HepG2 (cell line): Measurements from ENCODE around the gene VARS2. TPM values are rescaled to one million over a fixed set of nuclear protein-coding genes. Genes with fewer than 3 reads are reported as not detected.

ENCODE experiments used
- ATAC-seq: fragments of 200-7000 bp; cut with Tn5 transposase; 3 replicates; pipeline ENCODE4 v1.9.1; 2020; ENCODE audit warnings: mild to moderate bottlenecking, moderate library complexity
- BruUV-seq: library from RNA; stranded (reverse); fragments of 400-500 nt; replicated peaks from 2 replicates; lab custom pipeline; 2021; lab: Mats Ljungman, UMichigan
- CTCF ChIA-PET: fragments of 300-600 bp; formaldehyde crosslinking; extraction: SDS; loops from one replicate; lab custom pipeline; 2021; ENCODE audit warnings: low total read pairs, inconsistent platforms, low intra/inter-chr PET ratio; lab: Yijun Ruan, JAX
- POLR2A ChIA-PET: fragments of 350-600 bp; sonication (Branson Sonifier 250); formaldehyde crosslinking; loops from one replicate; lab custom pipeline; 2020; ENCODE audit warnings: antibody characterized with exemption, inconsistent platforms; lab: Yijun Ruan, JAX
- DNase-seq: peaks from one replicate; pipeline ENCODE4 v3.0.0-alpha.2; 2015; ENCODE audit warnings: low spot score
- FAIRE-seq: peaks from 3 replicates; lab custom pipeline; 2011; peaks lifted over from hg19 to GRCh38; lab: Jason Lieb, UNC
- H2AFZ ChIP-seq: one replicate; pipeline ENCODE4 v1.6.1; 2011; ENCODE audit warnings: low read length, inconsistent platforms
- H3K27ac ChIP-seq: fragments of 300-600 bp; 3 replicates; pipeline ENCODE4 v1.8.0; 2011; ENCODE audit warnings: mixed run types, mild to moderate bottlenecking, mixed read lengths, low read length, inconsistent platforms; ENCODE audit not compliant: insufficient read depth; ENCODE audit errors: extremely low read length
- H3K27me3 ChIP-seq, 2 experiments: fragments of 200-600 bp in 1 of 2; 2 replicates in 1 of 2; 3 replicates in 1 of 2; pipeline versions ENCODE4 v1.6.0 to v1.8.0; 2011; ENCODE audit warnings: low read length in 2 of 2, mild to moderate bottlenecking in 2 of 2, moderate library complexity in 2 of 2, inconsistent platforms in 1 of 2; ENCODE audit not compliant: insufficient read depth in 2 of 2, control insufficient read depth in 1 of 2
- H3K36me3 ChIP-seq, 2 experiments: fragments of 200-600 bp in 1 of 2; replicated peaks in 1 of 2; 2 replicates in 1 of 2; 3 replicates in 1 of 2; pipeline versions ENCODE4 v1.5.1 to v1.8.0; 2011; ENCODE audit warnings: low read length in 2 of 2, inconsistent platforms in 1 of 2; ENCODE audit not compliant: insufficient read depth in 2 of 2, control insufficient read depth in 1 of 2
- H3K4me1 ChIP-seq: 2 replicates; pipeline ENCODE4 v1.5.1; 2012; ENCODE audit warnings: low read length, inconsistent platforms; ENCODE audit not compliant: insufficient read depth
- H3K4me2 ChIP-seq: 2 replicates; pipeline ENCODE4 v1.6.0; 2011; ENCODE audit warnings: low read depth, low read length, inconsistent platforms
- H3K4me3 ChIP-seq, 3 experiments: fragments of 200-600 bp in 1 of 3; sonication (generic), shearing (Covaris generic) in 1 of 3; replicated peaks in 1 of 3; 2 replicates each; pipeline ENCODE4 v1.5.1; 2011 to 2016; ENCODE audit warnings: low read length in 3 of 3, inconsistent platforms in 2 of 3, low read depth in 2 of 3, mild to moderate bottlenecking in 2 of 3, control low read depth in 1 of 3, mixed read lengths in 1 of 3; ENCODE audit not compliant: insufficient read depth in 1 of 3
- H3K79me2 ChIP-seq: one replicate; pipeline ENCODE4 v1.6.1; 2011; ENCODE audit warnings: low read length, inconsistent platforms; ENCODE audit not compliant: insufficient read depth
- H3K9ac ChIP-seq: 2 replicates; pipeline ENCODE4 v1.6.0; 2011; ENCODE audit warnings: mild to moderate bottlenecking, low read depth, low read length, inconsistent platforms; ENCODE audit not compliant: insufficient read depth
- H3K9me3 ChIP-seq: 2 replicates; pipeline ENCODE4 v1.5.1; 2012; ENCODE audit warnings: mild to moderate bottlenecking, low read length
- H4K20me1 ChIP-seq: 2 replicates; pipeline ENCODE4 v1.6.0; 2011; ENCODE audit warnings: inconsistent platforms, mild to moderate bottlenecking, low read length, moderate library complexity; ENCODE audit not compliant: insufficient read depth
- ARHGAP35 ChIP-seq: sonication (generic); formaldehyde crosslinking; IDR thresholded peaks from 2 replicates; pipeline ENCODE4 v1.9.0; 2022; ENCODE audit warnings: mild to moderate bottlenecking, inconsistent platforms, moderate library complexity, missing genetic modification reagents, borderline replicate concordance
- ELF3 ChIP-seq: IDR thresholded peaks from 2 replicates; pipeline ENCODE4 v1.6.1; 2016; ENCODE audit warnings: missing genetic modification reagents, missing compliant biosample characterization
- FOXA3 ChIP-seq: IDR thresholded peaks from 2 replicates; pipeline ENCODE4 v1.6.1; 2016; ENCODE audit warnings: missing genetic modification reagents, missing compliant biosample characterization
- MAF1 ChIP-seq: sonication (generic); formaldehyde crosslinking; IDR thresholded peaks from 2 replicates; pipeline ENCODE4 v1.5.0; 2020; ENCODE audit warnings: missing genetic modification reagents, borderline replicate concordance
- MATR3 ChIP-seq: sonication (generic); formaldehyde crosslinking; IDR thresholded peaks from 2 replicates; pipeline ENCODE4 v1.4.0; 2020; ENCODE audit warnings: missing genetic modification reagents
- MXD3 ChIP-seq: IDR thresholded peaks from 2 replicates; pipeline ENCODE4 v1.6.1; 2016; ENCODE audit warnings: mild to moderate bottlenecking, missing biosample characterization, missing genetic modification reagents
- NFIC ChIP-seq: IDR thresholded peaks from 2 replicates; pipeline ENCODE4 v1.6.1; 2012; ENCODE audit warnings: mild to moderate bottlenecking, low read length, inconsistent platforms
- PHF21A ChIP-seq: sonication (generic); formaldehyde crosslinking; IDR thresholded peaks from 2 replicates; pipeline ENCODE4 v1.5.0; 2020; ENCODE audit warnings: mild to moderate bottlenecking, missing genetic modification reagents
- SATB2 ChIP-seq: sonication (generic); formaldehyde crosslinking; IDR thresholded peaks from 2 replicates; pipeline ENCODE4 v1.5.0; 2020; ENCODE audit warnings: missing genetic modification reagents
- TCF7L2 ChIP-seq: IDR thresholded peaks from 2 replicates; pipeline ENCODE4 v1.6.1; 2011; ENCODE audit warnings: mild to moderate bottlenecking, low read depth, low read length, moderate library complexity
- TFDP2 ChIP-seq: sonication (generic); formaldehyde crosslinking; IDR thresholded peaks from 2 replicates; pipeline ENCODE4 v1.4.0; 2020; ENCODE audit warnings: missing genetic modification reagents
- THAP11 ChIP-seq: IDR thresholded peaks from 2 replicates; pipeline ENCODE4 v1.6.1; 2016; ENCODE audit warnings: missing biosample characterization, missing genetic modification reagents
- ZBTB2 ChIP-seq: sonication (generic); formaldehyde crosslinking; IDR thresholded peaks from 2 replicates; pipeline ENCODE4 v1.8.0; 2022; ENCODE audit warnings: low read depth, missing genetic modification reagents
- ZNF20 ChIP-seq: sonication (generic); formaldehyde crosslinking; IDR thresholded peaks from 2 replicates; pipeline ENCODE4 v1.4.0; 2020; ENCODE audit warnings: mild to moderate bottlenecking, moderate library complexity, missing genetic modification reagents
- ZNF281 ChIP-seq: sonication (generic); formaldehyde crosslinking; IDR thresholded peaks from 2 replicates; pipeline ENCODE4 v1.4.0; 2020; ENCODE audit warnings: missing genetic modification reagents, borderline replicate concordance
- ZNF510 ChIP-seq: sonication (generic); formaldehyde crosslinking; IDR thresholded peaks from 2 replicates; pipeline ENCODE4 v1.4.0; 2020; ENCODE audit warnings: low read depth, mild to moderate bottlenecking, missing genetic modification reagents
- ZNF672 ChIP-seq: sonication (generic); formaldehyde crosslinking; IDR thresholded peaks from 2 replicates; pipeline ENCODE4 v1.8.1; 2022; ENCODE audit warnings: missing genetic modification reagents
- ZSCAN9 ChIP-seq: IDR thresholded peaks from 2 replicates; pipeline ENCODE4 v1.6.1; 2016; ENCODE audit warnings: borderline replicate concordance
- WGBS: methylation state at CpG from one replicate; pipeline ENCODE4 v1.1.6; 2017; ENCODE audit warnings: low lambda C conversion rate; 5-methylcytosine and 5-hydroxymethylcytosine counted together
- in situ Hi-C: cut with HindIII; loops from 2 replicates; pipeline ENCODE4 v1.10.0; 2017; ENCODE audit warnings: low pct_unique_long_range_greater_than_20kb; ENCODE audit not compliant: extremely low pct_ligation_motif_present
- intact Hi-C: fragments of 100-400 bp; cut with micrococcal nuclease; formaldehyde crosslinking; loops from one replicate; pipeline ENCODE4 v1.10.0; 2022; ENCODE audit not compliant: unreplicated experiment
- polyA plus RNA-seq, 8 experiments: library from polyadenylated mRNA; depleted of rRNA in 3 of 8; stranded (reverse) in 7 of 8; unstranded in 1 of 8; fragments of >200 nt; fragmentation: Illumina TruSeq in 4 of 8; extraction: Trizol in 4 of 8; gene quantifications; 2 replicates each; pipeline versions ENCODE4 v1.2.1 to v1.2.3, GENCODE V29; 2011 to 2016; ENCODE audit warnings: low read depth in 4 of 8, missing spikeins in 1 of 8, mixed read lengths in 1 of 8; ENCODE audit not compliant: insufficient read depth in 1 of 8
- total RNA-seq, 5 experiments: library from RNA; depleted of rRNA; stranded (reverse); fragments of >200 nt; fragmentation: Illumina TruSeq; extraction: Trizol; gene quantifications; 2 replicates each; pipeline ENCODE4 v1.2.3, GENCODE V29; 2016; ENCODE audit warnings: low read depth in 1 of 5

The VARS2 gene
- total and polyA plus RNA-seq, 2 of the 13 experiments (the other 11 are each of a cell fraction or from before 2014, with no cell fraction given): 61.8 to 71.8 TPM

GRCh38 chr6:30884521-30885480, 29.2 kb upstream of the VARS2 start:
- peak overlapping the region; percentile 80 to 91 (median 82) for H3K4me3 ChIP-seq
- intact Hi-C loops (loop anchor here (1.0 kb wide), 1 partner anchor 22 kb away; no protein-coding TSS in a partner anchor), in situ Hi-C loops (no loop called here)
- DNase-seq (no peak), ATAC-seq (peak; percentile 31), FAIRE-seq (no peak)
- H3K9ac ChIP-seq: peak overlapping the region; percentile 65
- peaks cover 6 to 24% of the 10 kb centered on the region in 2 experiments for H3K27me3 ChIP-seq
- H3K27ac ChIP-seq: no peak overlapping the region
- BruUV-seq: no TSS peak
- H3K4me1 ChIP-seq: peaks cover 56% of the 10 kb centered on the region
- CTCF ChIA-PET: no interaction called here
- H3K4me2 ChIP-seq: peak overlapping the region; percentile 90
- H4K20me1 ChIP-seq: peaks cover 4% of the 10 kb centered on the region; the same call in 1 of the 2 replicates
- H3K79me2 ChIP-seq: peaks cover 19% of the 10 kb centered on the region
- POLR2A ChIA-PET: interaction anchor here (0.7 to 5.9 kb wide), 14 partner anchors 11 to 267 kb away, joined by 3 to 45 read pairs (median 5); partner anchors contain the start of genes GTF2H4, MDC1, MRPS18B and NRM
- peaks cover 5 to 14% of the 10 kb centered on the region in 2 experiments for H3K36me3 ChIP-seq
- H2AFZ ChIP-seq: no peak overlapping the region
- H3K9me3 ChIP-seq: no peaks in the 10 kb centered on the region
- WGBS: 3% methylated on average over 22 of the region's 59 CpGs
- TF ChIP-seq ARHGAP35 (CRISPR knock-in tag) (no peak; the same call in 1 of the 2 replicates), PHF21A (no peak; the same call in 1 of the 2 replicates), MXD3 (CRISPR knock-in tag) (no peak), ZNF281 (CRISPR knock-in tag) (no peak), ZSCAN9 (CRISPR knock-in tag) (no peak), ELF3 (CRISPR knock-in tag) (no peak), TCF7L2 (no peak), SATB2 (CRISPR knock-in tag) (no peak), ZNF672 (no peak), ZBTB2 (no peak), MAF1 (no peak), THAP11 (no peak), ZNF510 (CRISPR knock-in tag) (no peak), MATR3 (CRISPR knock-in tag) (no peak), ZNF20 (CRISPR knock-in tag) (no peak), FOXA3 (CRISPR knock-in tag) (no peak), NFIC (no peak), TFDP2 (CRISPR knock-in tag) (no peak)
